ENCODE measurements around the gene BTBD9. TPM values are rescaled to one million over a fixed set of nuclear protein-coding genes. Genes with fewer than 3 reads are reported as not detected.

Gene BTBD9
- total and polyA plus RNA-seq, 2 donors (not counting 3 experiments of a cell fraction or from before 2014, with no cell fraction given): 4.9 to 15.0 TPM

DNA sequence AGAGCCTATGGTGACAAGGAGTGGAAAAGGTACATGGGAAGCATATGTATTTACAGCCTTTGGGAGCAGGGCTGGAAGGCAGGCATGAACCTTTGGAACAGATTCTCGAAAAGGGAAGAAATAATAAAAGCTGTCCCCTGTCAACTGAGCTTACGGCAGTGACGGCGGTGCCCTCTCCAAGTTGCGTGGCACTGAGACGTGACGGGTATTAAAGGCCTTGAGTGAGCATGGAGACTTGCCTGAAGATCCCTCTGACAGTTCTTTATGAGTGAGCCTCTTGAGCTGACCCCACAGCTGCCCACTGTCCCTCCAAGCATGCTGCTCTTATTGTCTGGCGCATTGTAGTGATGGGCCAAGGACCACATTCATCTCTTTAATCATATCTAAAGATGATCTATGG lies 431.7 kb downstream of the BTBD9 start:
- H2AFZ ChIP-seq (ENCODE audit: low read depth, low read length): no peak overlapping the region
- peaks cover 10% of the 10 kb centered on the region for H3K4me1 ChIP-seq (ENCODE audit: control insufficient read depth, extremely low read depth, insufficient read depth, low read length)
- no TSS peak for BruUV-seq (replicated peaks)
- no peaks in the 10 kb centered on the region for H3K36me3 ChIP-seq (ENCODE audit: control insufficient read depth in 2 of 2, extremely low read depth in 1 of 2, insufficient read depth in 2 of 2, low read length in 2 of 2)
- CTCF ChIA-PET: interaction anchor here (1.0 to 1.5 kb wide), 5 partner anchors 12 to 605 kb away, joined by 3 to 4 read pairs (median 3); no protein-coding TSS in a partner anchor
- H3K9me3 ChIP-seq (replicated peaks; ENCODE audit: control insufficient read depth, insufficient read depth, low read length): no peaks in the 10 kb centered on the region
- no peak overlapping the region for H3K4me3 ChIP-seq (replicated peaks in 1 of 3; ENCODE audit: insufficient read depth in 1 of 3, low read depth in 1 of 3, low read length in 3 of 3)
- intact Hi-C loops (cut with micrococcal nuclease) (no loop called here), dilution Hi-C loops (cut with MboI; ENCODE audit: extremely low pct_ligation_motif_present, low sequenced_read_pairs) (no loop called here)
- DNase-seq (ENCODE audit: low read depth, low spot score) (no peak), FAIRE-seq (no peak)
- no peaks in the 10 kb centered on the region for H3K9me1 ChIP-seq (replicated peaks; ENCODE audit: control insufficient read depth, extremely low read depth, insufficient read depth, low read length)
- H3K9ac ChIP-seq (replicated peaks; ENCODE audit: extremely low read depth, insufficient read depth, low read length): no peak overlapping the region
- no peaks in the 10 kb centered on the region for H3K27me3 ChIP-seq (ENCODE audit: control insufficient read depth in 2 of 2, insufficient read depth in 2 of 2, low read length in 2 of 2)
- no peak overlapping the region for H3K27ac ChIP-seq (ENCODE audit: insufficient read depth, low read depth, low read length)
- H3K79me2 ChIP-seq (ENCODE audit: control insufficient read depth, insufficient read depth, low read length): no peaks in the 10 kb centered on the region
- no peak overlapping the region for H3K4me2 ChIP-seq (ENCODE audit: insufficient read depth, low read length)
- no peaks in the 10 kb centered on the region for H4K20me1 ChIP-seq (replicated peaks; ENCODE audit: control insufficient read depth, extremely low read depth, insufficient read depth, low read length)
- TF ChIP-seq POLR2AphosphoS5 (IDR thresholded peaks at IDR 0.05; ENCODE audit: insufficient read depth, low read depth, low read length): no peak
- no peak for TF ChIP-seq GATA2 (IDR thresholded peaks at IDR 0.05; ENCODE audit: insufficient read depth, insufficient read length, low read depth, low read length)
- TF ChIP-seq POLR2A (IDR thresholded peaks at IDR 0.05; ENCODE audit: low read depth, low read length): no peak
- TF ChIP-seq, protein P1, sequence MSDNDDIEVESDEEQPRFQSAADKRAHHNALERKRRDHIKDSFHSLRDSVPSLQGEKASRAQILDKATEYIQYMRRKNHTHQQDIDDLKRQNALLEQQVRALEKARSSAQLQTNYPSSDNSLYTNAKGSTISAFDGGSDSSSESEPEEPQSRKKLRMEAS (IDR thresholded peaks at IDR 0.05; ENCODE audit: insufficient read depth, insufficient read length): no peak
- TF ChIP-seq EZH2 (IDR thresholded peaks at IDR 0.05; ENCODE audit: borderline replicate concordance, low read depth, low read length, severe bottlenecking): no peak
- no peak for TF ChIP-seq FOS (IDR thresholded peaks at IDR 0.05; ENCODE audit: borderline replicate concordance, insufficient read depth, low read length)
- TF ChIP-seq, protein P2, sequence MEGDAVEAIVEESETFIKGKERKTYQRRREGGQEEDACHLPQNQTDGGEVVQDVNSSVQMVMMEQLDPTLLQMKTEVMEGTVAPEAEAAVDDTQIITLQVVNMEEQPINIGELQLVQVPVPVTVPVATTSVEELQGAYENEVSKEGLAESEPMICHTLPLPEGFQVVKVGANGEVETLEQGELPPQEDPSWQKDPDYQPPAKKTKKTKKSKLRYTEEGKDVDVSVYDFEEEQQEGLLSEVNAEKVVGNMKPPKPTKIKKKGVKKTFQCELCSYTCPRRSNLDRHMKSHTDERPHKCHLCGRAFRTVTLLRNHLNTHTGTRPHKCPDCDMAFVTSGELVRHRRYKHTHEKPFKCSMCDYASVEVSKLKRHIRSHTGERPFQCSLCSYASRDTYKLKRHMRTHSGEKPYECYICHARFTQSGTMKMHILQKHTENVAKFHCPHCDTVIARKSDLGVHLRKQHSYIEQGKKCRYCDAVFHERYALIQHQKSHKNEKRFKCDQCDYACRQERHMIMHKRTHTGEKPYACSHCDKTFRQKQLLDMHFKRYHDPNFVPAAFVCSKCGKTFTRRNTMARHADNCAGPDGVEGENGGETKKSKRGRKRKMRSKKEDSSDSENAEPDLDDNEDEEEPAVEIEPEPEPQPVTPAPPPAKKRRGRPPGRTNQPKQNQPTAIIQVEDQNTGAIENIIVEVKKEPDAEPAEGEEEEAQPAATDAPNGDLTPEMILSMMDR (IDR thresholded peaks at IDR 0.05; ENCODE audit: extremely low read depth in 1 of 2, insufficient read depth in 1 of 2, low read depth in 1 of 2, low read length in 2 of 2): no peak
- TF ChIP-seq MYC (IDR thresholded peaks at IDR 0.05; ENCODE audit: low read depth, low read length): no peak
- TF ChIP-seq JUN (IDR thresholded peaks at IDR 0.05; ENCODE audit: borderline replicate concordance, insufficient read depth, insufficient read length, low read depth): no peak
- POLR2A ChIA-PET: no interaction called here

Measured in endothelial cell of umbilical vein (primary cell).